Body of pancreas (tissue), 4 donors: Measurements from ENCODE around the gene NEB. TPM values are rescaled to one million over a fixed set of nuclear protein-coding genes. Genes with fewer than 3 reads are reported as not detected.

ENCODE experiments used
- ATAC-seq: fragments of 150-250 bp; one replicate; pipeline ENCODE4 v1.9.1; 2016
- DNase-seq, 4 donors: peaks; one replicate each; pipeline ENCODE4 v3.0.0-alpha.2; 2019
- H3K27ac ChIP-seq, 4 donors: fragments of 200-600 bp; sonication (generic); 1 replicate in 3 of 4; 2 replicates in 1 of 4; pipeline versions ENCODE4 v1.5.1 to v1.6.1; 2016 to 2019; ENCODE audit warnings: mild to moderate bottlenecking in 1 of 4, mixed read lengths in 1 of 4, moderate library complexity in 1 of 4
- H3K27me3 ChIP-seq, 2 donors: fragments of 200-600 bp; sonication (generic); one replicate each; pipeline ENCODE4 v1.6.0; 2016; ENCODE audit warnings: mild to moderate bottlenecking in 1 of 2
- H3K36me3 ChIP-seq, 2 donors: fragments of 200-600 bp; sonication (generic); replicated peaks in 1 of 2; 2 replicates each; pipeline ENCODE4 v1.5.1; 2016; ENCODE audit warnings: low read depth in 2 of 2; ENCODE audit not compliant: insufficient read depth in 1 of 2
- H3K4me1 ChIP-seq: fragments of 200-600 bp; sonication (generic); one replicate; pipeline ENCODE4 v1.6.0; 2016
- H3K4me3 ChIP-seq, 2 donors: fragments of 200-600 bp; sonication (generic); 1 replicate in 1 of 2; 2 replicates in 1 of 2; pipeline ENCODE4 v1.5.1; 2016 to 2019
- H3K9me3 ChIP-seq, 3 donors: fragments of 200-600 bp; sonication (generic); 1 replicate in 2 of 3; 2 replicates in 1 of 3; pipeline ENCODE4 v1.5.1; 2016
- CTCF ChIP-seq, 7 experiments: fragments of 450-650 bp in 4 of 7; fragments of 200-600 bp in 3 of 7; sonication (generic) in 3 of 7; IDR thresholded peaks; one replicate each; pipeline ENCODE4 v1.5.1; 2016 to 2019; ENCODE audit warnings: antibody characterized with exemption in 7 of 7
- POLR2A ChIP-seq, 3 donors: fragments of 450-650 bp; IDR thresholded peaks; one replicate each; pipeline ENCODE4 v1.6.1; 2016; ENCODE audit warnings: antibody characterized with exemption in 3 of 3, mild to moderate bottlenecking in 2 of 3
- WGBS, 2 donors: methylation state at CpG; one replicate each; pipeline ENCODE4 v1.1.5; 2017; 5-methylcytosine and 5-hydroxymethylcytosine counted together
- intact Hi-C: fragments of 100-400 bp; cut with DNase I; formaldehyde crosslinking; loops from one replicate; pipeline ENCODE4 v1.15.1; 2023
- total RNA-seq, 2 donors: library from RNA; depleted of rRNA; stranded (reverse); fragments of >200 nt; gene quantifications; one replicate each; pipeline ENCODE4 v1.1.0, GENCODE V29; 2016

NEB gene
- total RNA-seq, 2 donors from 2014 or later, result 2.3 to 3.9 TPM

GRCh38 chr2:151769606-151770005 is 35.3 kb upstream of the NEB start:
- WGBS, 2 donors, result 92 to 100% methylated on average over 1 of the region's 1 CpG
- DNase-seq, result no peak
- no peaks in the 10 kb centered on the region for H3K4me1 ChIP-seq
- H3K36me3 ChIP-seq, result no peaks in the 10 kb centered on the region
- H3K27me3 ChIP-seq, result no peaks in the 10 kb centered on the region
- H3K27ac ChIP-seq, result no peak overlapping the region
- TF ChIP-seq POLR2A (IDR thresholded peaks at IDR 0.05), result no peak
- no peak for TF ChIP-seq CTCF (IDR thresholded peaks at IDR 0.05)
- intact Hi-C loops, result no loop called here
- H3K9me3 ChIP-seq, result no peaks in the 10 kb centered on the region
- no peak for ATAC-seq
- H3K4me3 ChIP-seq, result no peak overlapping the region

- H3K4me3 ChIP-seq, result no peak overlapping the region
- intact Hi-C loops, result no loop called here
- TF ChIP-seq POLR2A (IDR thresholded peaks at IDR 0.05), result no peak
- no peak for TF ChIP-seq CTCF (IDR thresholded peaks at IDR 0.05)
- DNase-seq, result no peak
- no peaks in the 10 kb centered on the region for H3K36me3 ChIP-seq
- no peaks in the 10 kb centered on the region for H3K9me3 ChIP-seq
- ATAC-seq, result no peak
- WGBS, 2 donors, result 88% methylated on average over 2 of the region's 2 CpGs
- H3K4me1 ChIP-seq, result no peaks in the 10 kb centered on the region
- no peak overlapping the region for H3K27ac ChIP-seq
- H3K27me3 ChIP-seq, result no peaks in the 10 kb centered on the region
Observed at GRCh38 chr2:151767536-151767935, 33.3 kb upstream of the NEB start.

- TF ChIP-seq CTCF (IDR thresholded peaks at IDR 0.05) (no peak), POLR2A (IDR thresholded peaks at IDR 0.05) (no peak)
- H3K9me3 ChIP-seq, result no peaks in the 10 kb centered on the region
- no peak overlapping the region for H3K4me3 ChIP-seq
- intact Hi-C loops, result no loop called here
- H3K27me3 ChIP-seq, result no peaks in the 10 kb centered on the region
- ATAC-seq (no peak), DNase-seq (no peak)
- no peak overlapping the region for H3K27ac ChIP-seq
- no peaks in the 10 kb centered on the region for H3K36me3 ChIP-seq
- 80 to 87% methylated on average over 4 of the region's 4 CpGs for WGBS, 2 donors
- no peaks in the 10 kb centered on the region for H3K4me1 ChIP-seq
Observed at GRCh38 chr2:151766437-151767153, 32.3 kb upstream of the NEB start.

- intact Hi-C loops, result no loop called here
- H3K27ac ChIP-seq, result no peak overlapping the region
- H3K36me3 ChIP-seq, result no peaks in the 10 kb centered on the region
- no peaks in the 10 kb centered on the region for H3K4me1 ChIP-seq
- H3K4me3 ChIP-seq, result no peak overlapping the region
- no peaks in the 10 kb centered on the region for H3K27me3 ChIP-seq
- TF ChIP-seq POLR2A (IDR thresholded peaks at IDR 0.05) (no peak), CTCF (IDR thresholded peaks at IDR 0.05) (no peak)
- H3K9me3 ChIP-seq, result no peaks in the 10 kb centered on the region
- WGBS, 2 donors, result 87 to 89% methylated on average over 10 of the region's 10 CpGs
- no peak for ATAC-seq
- no peak for DNase-seq
Observed at GRCh38 chr2:151765760-151766410, 31.6 kb upstream of the NEB start.

- intact Hi-C loops, result no loop called here
- H3K27ac ChIP-seq, result no peak overlapping the region
- H3K4me1 ChIP-seq, result peaks cover 8% of the 10 kb centered on the region
- no peak for ATAC-seq
- WGBS, 2 donors, result 51 to 60% methylated on average over 3 of the region's 3 CpGs
- H3K36me3 ChIP-seq, result no peaks in the 10 kb centered on the region
- H3K4me3 ChIP-seq, result no peak overlapping the region
- no peak for TF ChIP-seq CTCF (IDR thresholded peaks at IDR 0.05)
- TF ChIP-seq POLR2A (IDR thresholded peaks at IDR 0.05), result no peak
- DNase-seq, result no peak
- H3K9me3 ChIP-seq, result no peaks in the 10 kb centered on the region
- no peaks in the 10 kb centered on the region for H3K27me3 ChIP-seq
Observed at GRCh38 chr2:151762694-151763093, 28.4 kb upstream of the NEB start.
